ENCODE results near the gene SLC25A43. TPM values are rescaled to one million over a fixed set of nuclear protein-coding genes. Genes with fewer than 3 reads are reported as not detected.

Gene SLC25A43
- total and polyA plus RNA-seq, 2 experiments from 2014 or later: 8.7 to 8.9 TPM

DNA sequence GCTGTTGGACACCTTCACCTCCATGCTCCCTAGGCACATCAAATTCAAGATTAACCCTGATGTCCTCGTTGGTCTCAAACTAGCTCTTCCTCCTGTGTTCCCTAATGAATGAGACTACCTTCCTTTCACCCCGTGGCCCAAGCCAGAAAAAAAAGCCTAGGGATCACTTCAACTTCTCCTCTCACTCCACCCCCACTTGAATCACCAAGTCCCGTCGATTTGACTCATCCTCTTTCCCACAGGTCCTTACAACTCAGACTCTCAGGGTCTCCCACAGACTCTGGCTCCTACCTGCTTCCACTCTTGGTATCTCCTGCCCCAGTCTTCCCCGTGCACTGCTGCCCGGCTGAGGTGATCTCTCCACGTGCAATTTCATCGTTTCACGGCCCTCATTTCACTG is 8.5 kb downstream of the SLC25A43 start:
- H3K4me1 Mint-ChIP-seq: no peaks in the 10 kb centered on the region
- no peak overlapping the region for H3K4me3 Mint-ChIP-seq
- Histone ChIP-seq H3K79me2 (replicated peaks; ENCODE audit: insufficient read depth) (no peaks in the 10 kb centered on the region), H2AFZ (no peak overlapping the region), H3K4me1 (ENCODE audit: insufficient read depth) (no peaks in the 10 kb centered on the region), H3F3A (replicated peaks; ENCODE audit: low read depth) (no peaks in the 10 kb centered on the region), H4K20me1 (replicated peaks; ENCODE audit: insufficient read depth) (no peaks in the 10 kb centered on the region), H3K27ac (ENCODE audit: low read depth) (no peak overlapping the region), H3K4me2 (no peak overlapping the region), H3K4me3 (no peak overlapping the region), H3K36me3 (ENCODE audit: insufficient read depth) (no peaks in the 10 kb centered on the region; the same call in 1 of the 2 replicates), H3K27me3 (ENCODE audit: insufficient read depth) (no peaks in the 10 kb centered on the region), H3K9me2 (ENCODE audit: insufficient read depth) (no peaks in the 10 kb centered on the region)
- TF ChIP-seq ZNF331 (CRISPR knock-in tag; IDR thresholded peaks at IDR 0.05; ENCODE audit: low read depth) (no peak), JUNB (IDR thresholded peaks at IDR 0.05; ENCODE audit: unreplicated experiment) (no peak), EZH2 (IDR thresholded peaks at IDR 0.05; ENCODE audit: low read depth, unreplicated experiment) (no peak), ZNF462 (CRISPR knock-in tag; IDR thresholded peaks at IDR 0.05) (no peak), STAT1 (IDR thresholded peaks at IDR 0.05; ENCODE audit: unreplicated experiment) (no peak), CTCF (conservative IDR thresholded peaks at IDR 0.05; ENCODE audit: low read depth in 2 of 2) (no peak), EZH2phosphoT487 (IDR thresholded peaks at IDR 0.05; ENCODE audit: unreplicated experiment) (no peak), NANOG (IDR thresholded peaks at IDR 0.05; ENCODE audit: borderline replicate concordance) (no peak), POLR2AphosphoS5 (IDR thresholded peaks at IDR 0.05; ENCODE audit: low read depth) (no peak), ZNF114 (CRISPR knock-in tag; IDR thresholded peaks at IDR 0.05) (no peak), CREB1 (CRISPR knock-in tag; IDR thresholded peaks at IDR 0.05; ENCODE audit: low read depth) (no peak)
- TF ChIP-seq, protein P1, sequence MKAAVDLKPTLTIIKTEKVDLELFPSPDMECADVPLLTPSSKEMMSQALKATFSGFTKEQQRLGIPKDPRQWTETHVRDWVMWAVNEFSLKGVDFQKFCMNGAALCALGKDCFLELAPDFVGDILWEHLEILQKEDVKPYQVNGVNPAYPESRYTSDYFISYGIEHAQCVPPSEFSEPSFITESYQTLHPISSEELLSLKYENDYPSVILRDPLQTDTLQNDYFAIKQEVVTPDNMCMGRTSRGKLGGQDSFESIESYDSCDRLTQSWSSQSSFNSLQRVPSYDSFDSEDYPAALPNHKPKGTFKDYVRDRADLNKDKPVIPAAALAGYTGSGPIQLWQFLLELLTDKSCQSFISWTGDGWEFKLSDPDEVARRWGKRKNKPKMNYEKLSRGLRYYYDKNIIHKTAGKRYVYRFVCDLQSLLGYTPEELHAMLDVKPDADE (IDR thresholded peaks at IDR 0.05): no peak
- TF ChIP-seq, protein P2, sequence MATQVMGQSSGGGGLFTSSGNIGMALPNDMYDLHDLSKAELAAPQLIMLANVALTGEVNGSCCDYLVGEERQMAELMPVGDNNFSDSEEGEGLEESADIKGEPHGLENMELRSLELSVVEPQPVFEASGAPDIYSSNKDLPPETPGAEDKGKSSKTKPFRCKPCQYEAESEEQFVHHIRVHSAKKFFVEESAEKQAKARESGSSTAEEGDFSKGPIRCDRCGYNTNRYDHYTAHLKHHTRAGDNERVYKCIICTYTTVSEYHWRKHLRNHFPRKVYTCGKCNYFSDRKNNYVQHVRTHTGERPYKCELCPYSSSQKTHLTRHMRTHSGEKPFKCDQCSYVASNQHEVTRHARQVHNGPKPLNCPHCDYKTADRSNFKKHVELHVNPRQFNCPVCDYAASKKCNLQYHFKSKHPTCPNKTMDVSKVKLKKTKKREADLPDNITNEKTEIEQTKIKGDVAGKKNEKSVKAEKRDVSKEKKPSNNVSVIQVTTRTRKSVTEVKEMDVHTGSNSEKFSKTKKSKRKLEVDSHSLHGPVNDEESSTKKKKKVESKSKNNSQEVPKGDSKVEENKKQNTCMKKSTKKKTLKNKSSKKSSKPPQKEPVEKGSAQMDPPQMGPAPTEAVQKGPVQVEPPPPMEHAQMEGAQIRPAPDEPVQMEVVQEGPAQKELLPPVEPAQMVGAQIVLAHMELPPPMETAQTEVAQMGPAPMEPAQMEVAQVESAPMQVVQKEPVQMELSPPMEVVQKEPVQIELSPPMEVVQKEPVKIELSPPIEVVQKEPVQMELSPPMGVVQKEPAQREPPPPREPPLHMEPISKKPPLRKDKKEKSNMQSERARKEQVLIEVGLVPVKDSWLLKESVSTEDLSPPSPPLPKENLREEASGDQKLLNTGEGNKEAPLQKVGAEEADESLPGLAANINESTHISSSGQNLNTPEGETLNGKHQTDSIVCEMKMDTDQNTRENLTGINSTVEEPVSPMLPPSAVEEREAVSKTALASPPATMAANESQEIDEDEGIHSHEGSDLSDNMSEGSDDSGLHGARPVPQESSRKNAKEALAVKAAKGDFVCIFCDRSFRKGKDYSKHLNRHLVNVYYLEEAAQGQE (IDR thresholded peaks at IDR 0.05; ENCODE audit: unreplicated experiment): no peak
- no peaks in the 10 kb centered on the region for H3K9me3 Mint-ChIP-seq
- H3K36me3 Mint-ChIP-seq (ENCODE audit: low read depth): no peaks in the 10 kb centered on the region; the same call in 2 of the 3 replicates
- ATAC-seq (no peak), DNase-seq (ENCODE audit: low spot score) (no peak)
- peaks cover 1% of the 10 kb centered on the region for H3K27me3 Mint-ChIP-seq (ENCODE audit: insufficient read depth, low read depth, poor library complexity)
- H3K27ac Mint-ChIP-seq: no peak overlapping the region; the same call in 1 of the 2 replicates
